ENCODE data around the gene MAP2K4.

MAP2K4 gene

DNA sequence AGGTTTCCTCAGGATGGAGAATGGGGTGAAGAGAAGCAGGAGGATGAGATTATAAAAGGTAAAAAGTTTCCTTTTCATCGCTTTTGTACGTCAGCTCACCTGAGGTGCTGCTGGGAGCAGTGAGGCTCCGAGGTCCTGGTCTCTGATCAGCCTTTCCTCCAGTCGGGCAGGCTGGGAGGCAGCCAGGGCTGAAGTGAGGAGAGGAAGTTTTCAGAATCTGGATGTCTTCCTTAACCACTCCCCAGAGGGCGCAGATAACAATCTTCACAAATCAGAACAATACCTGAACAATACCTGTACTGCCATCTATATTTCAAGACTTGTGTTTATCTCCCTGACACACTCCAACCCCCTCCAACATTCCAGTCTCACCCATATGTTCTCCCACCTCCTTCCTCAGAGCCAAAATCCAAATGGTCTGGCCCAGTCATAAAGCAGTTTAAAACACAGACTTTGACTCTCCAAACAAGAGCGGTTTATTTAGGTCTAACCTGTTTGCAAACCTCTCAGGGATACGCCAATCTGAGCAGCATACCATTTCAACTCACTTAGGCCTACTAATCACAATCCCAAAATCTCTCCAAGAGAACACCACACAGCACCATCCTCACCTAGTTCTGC is 30.2 kb upstream of the MAP2K4 start:
- Histone ChIP-seq H3K4me3 (no peak overlapping the region), H3K27ac (no peak overlapping the region)
- TF ChIP-seq, protein P1, sequence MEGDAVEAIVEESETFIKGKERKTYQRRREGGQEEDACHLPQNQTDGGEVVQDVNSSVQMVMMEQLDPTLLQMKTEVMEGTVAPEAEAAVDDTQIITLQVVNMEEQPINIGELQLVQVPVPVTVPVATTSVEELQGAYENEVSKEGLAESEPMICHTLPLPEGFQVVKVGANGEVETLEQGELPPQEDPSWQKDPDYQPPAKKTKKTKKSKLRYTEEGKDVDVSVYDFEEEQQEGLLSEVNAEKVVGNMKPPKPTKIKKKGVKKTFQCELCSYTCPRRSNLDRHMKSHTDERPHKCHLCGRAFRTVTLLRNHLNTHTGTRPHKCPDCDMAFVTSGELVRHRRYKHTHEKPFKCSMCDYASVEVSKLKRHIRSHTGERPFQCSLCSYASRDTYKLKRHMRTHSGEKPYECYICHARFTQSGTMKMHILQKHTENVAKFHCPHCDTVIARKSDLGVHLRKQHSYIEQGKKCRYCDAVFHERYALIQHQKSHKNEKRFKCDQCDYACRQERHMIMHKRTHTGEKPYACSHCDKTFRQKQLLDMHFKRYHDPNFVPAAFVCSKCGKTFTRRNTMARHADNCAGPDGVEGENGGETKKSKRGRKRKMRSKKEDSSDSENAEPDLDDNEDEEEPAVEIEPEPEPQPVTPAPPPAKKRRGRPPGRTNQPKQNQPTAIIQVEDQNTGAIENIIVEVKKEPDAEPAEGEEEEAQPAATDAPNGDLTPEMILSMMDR (IDR thresholded peaks at IDR 0.05), result no peak
- DNase-seq (ENCODE audit: low spot score), result no peak

DNA sequence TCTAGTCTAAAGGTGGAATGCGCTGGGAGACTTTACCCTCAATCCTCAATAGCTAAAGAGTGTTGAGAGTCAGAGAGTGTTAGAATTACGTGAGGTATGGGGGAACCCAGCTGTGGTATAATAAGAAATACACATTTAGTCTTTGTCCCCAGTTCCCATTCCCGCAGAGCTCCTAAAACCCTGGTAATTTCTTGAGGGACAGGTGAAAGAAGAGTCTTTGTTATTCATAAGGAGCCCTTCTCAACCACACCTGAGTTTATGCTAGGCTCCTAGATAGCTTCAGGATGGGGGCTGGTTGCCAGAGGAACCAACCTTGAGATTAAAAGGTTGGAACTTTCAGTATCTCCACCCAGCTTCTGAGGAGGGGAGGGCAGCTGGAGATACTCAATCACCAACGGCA is 29.2 kb upstream of the MAP2K4 start:
- no peak for DNase-seq (ENCODE audit: low spot score)
- no peak overlapping the region for H3K27ac ChIP-seq
- TF ChIP-seq, protein P1 (IDR thresholded peaks at IDR 0.05), result no peak
- no peak overlapping the region for H3K4me3 ChIP-seq

DNA sequence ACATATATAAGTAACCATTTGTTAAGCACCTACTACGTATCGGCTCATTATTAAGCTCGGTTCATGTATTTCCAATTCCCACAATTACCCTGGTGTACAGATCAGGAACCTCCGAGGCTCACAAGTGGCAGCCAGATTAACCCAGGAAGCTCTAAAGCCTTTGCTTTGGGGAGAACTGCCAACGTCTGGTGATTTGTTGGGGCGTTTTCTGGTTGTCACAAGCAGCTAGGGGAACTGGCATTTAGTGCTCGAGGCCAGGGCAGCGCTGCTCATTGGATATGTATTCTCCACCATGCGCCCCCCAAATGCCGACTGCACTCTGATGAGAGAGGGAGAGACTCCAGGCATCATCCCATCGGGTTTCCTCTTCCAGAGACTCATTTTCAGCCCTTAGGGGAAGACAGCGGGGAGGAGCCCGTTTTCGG is 23.9 kb upstream of the MAP2K4 start:
- TF ChIP-seq, protein P1 (IDR thresholded peaks at IDR 0.05), result no peak
- Histone ChIP-seq H3K27ac (peak overlapping the region; percentile 67 to 92), H3K4me3 (peak overlapping the region; percentile 90)
- peak; percentile 79 for DNase-seq (ENCODE audit: low spot score)

DNA sequence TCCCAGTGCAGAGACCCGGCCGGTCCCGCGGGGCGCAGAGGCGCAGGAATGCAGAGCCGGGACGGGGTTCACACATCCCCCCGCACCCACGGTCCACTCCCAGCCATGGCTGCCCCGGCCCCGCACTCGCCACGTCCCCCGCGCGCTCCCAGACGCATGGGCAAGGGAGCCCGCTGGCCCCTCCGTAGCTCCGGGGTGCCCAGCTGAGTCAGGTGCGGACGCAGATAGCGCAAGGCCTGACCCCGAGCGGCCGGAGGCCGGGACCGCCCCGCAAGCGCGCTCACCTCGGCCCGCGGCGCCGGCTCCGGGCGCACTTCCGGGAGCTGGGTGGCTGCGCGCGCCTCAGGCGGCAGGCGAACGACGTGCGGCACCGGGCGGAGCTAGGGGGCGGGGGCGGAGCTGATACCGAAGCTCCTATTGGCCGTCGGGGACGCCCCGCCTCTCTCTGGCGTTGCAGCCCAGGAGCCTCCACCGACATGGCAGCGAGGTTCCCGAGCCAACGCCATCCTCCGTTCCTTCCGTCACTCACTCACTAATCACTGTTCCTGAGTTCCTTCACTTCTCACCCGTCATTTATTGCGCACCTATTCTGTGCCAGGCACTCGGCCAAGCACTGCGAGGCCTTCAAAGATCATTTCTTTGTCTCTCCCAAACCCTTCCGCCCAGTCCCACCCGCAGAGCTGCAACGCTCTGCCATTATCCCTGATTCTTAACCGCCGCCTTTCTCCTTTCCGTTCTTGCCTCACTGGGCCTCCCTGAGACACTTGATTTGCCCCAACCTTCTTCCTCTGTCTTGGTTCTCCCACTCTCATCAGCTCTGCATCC is 23.3 kb upstream of the MAP2K4 start, which contains the start of gene ZNF18:
TSS of gene ZNF18 (minus strand) at position 329 of the 825 bp plus-strand sequence. CDS start 4,646 bp downstream, outside the sequence.
- H3K27ac ChIP-seq, result peak within 1 kb of the TSS; percentile 81 to 92
- TF ChIP-seq, protein P1 (IDR thresholded peaks at IDR 0.05), result no peak
- H3K4me3 ChIP-seq, result peak within 1 kb of the TSS; percentile 90
- peak; percentile 96 for DNase-seq (ENCODE audit: low spot score)

DNA sequence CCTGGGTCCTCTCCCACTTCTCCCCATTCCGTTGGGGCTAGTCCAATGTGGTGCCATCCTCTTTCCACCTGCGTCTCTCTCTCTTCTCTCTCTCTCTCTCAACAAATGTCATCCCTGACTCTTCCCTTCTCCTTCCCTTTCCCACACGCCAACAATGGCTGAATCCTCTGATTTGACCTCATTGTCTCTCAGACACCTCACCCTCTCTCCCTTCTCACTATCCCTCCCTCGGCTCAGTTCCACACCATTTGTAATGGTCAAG is 22.8 kb upstream of the MAP2K4 start:
- H3K27ac ChIP-seq, result peak overlapping the region; percentile 74 to 81
- DNase-seq (ENCODE audit: low spot score), result no peak
- TF ChIP-seq, protein P1 (IDR thresholded peaks at IDR 0.05), result no peak
- peak overlapping the region; percentile 90 for H3K4me3 ChIP-seq

DNA sequence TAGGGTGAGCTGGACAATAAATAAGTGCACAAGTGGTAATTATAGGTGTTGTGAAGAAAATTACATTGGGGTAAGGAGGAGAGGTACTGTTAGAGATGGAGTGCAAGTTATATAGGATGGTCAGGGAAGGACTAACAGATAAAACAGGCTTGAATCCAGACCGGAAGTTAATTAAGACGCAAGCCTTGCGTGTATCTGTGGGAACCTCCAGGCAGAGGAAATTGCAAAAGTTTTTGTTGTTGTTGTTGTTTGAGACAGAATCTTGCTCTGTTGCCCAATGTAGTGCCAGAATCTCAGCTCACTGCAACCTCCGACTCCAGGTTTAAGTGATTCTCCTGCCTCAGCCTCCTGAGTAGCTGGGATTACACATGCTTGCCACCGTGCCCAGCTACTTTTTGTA is 21.0 kb upstream of the MAP2K4 start:
- no peak for DNase-seq (ENCODE audit: low spot score)
- Histone ChIP-seq H3K27ac (no peak overlapping the region), H3K4me3 (no peak overlapping the region)
- TF ChIP-seq, protein P1 (IDR thresholded peaks at IDR 0.05), result no peak

DNA sequence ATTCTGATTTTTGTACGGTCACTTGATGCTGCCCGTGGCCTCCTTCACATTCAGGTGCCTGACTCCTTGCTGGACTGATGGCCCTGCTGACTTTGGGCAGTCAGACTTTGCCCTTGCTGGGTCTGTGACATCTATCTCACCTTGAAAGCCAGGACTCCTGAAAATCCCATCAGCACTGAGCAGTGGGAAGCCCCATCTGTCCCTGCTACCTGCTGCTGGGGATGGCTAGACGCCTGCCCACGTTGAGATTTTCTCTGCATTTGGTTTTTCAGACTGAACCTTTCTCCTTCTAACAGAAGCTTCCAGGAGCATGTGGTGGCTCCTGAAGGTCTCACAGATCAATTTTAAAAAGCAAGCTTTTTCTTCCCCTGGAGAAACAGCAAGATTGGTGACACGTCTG is 13.2 kb upstream of the MAP2K4 start:
- Histone ChIP-seq H3K27ac (no peak overlapping the region), H3K4me3 (no peak overlapping the region)

More for the DNA sequence above, 13.2 kb upstream of the MAP2K4 start:
- TF ChIP-seq, protein P1 (IDR thresholded peaks at IDR 0.05), result no peak
- no peak for DNase-seq (ENCODE audit: low spot score)

Data from coronary artery (tissue), 2 donors.